Activated CD4-positive, alpha-beta T cell treated with anti-CD3 and anti-CD28 coated beads for 1 hour (primary cell): ENCODE results near the gene RBM15B.
A peak's percentile ranks its signal among the peaks of the same experiment; 100 is the strongest.
"Not testable (repeated sequence)": the region's sequence is repeated elsewhere in the genome, so short reads cannot be mapped to it uniquely, and the experiment has no call there.

Experiments
- DNase-seq: peaks from one replicate; pipeline ENCODE4 v3.0.0-alpha.2; 2020

The RBM15B gene

GRCh38 chr3:51378726-51379125 is 12.4 kb upstream of the RBM15B start:
- no peak for DNase-seq

GRCh38 chr3:51379301-51379700 is 11.8 kb upstream of the RBM15B start:
- DNase-seq = no peak

- no peak for DNase-seq
Measured at GRCh38 chr3:51379746-51380455, 11.2 kb upstream of the RBM15B start.

- no peak for DNase-seq
Measured at GRCh38 chr3:51380601-51381332, 10.3 kb upstream of the RBM15B start.

GRCh38 chr3:51381333-51381705 is 9.8 kb upstream of the RBM15B start:
- DNase-seq = no peak

- no peak for DNase-seq
Measured at GRCh38 chr3:51382076-51382745, 8.9 kb upstream of the RBM15B start.

- DNase-seq = no peak
Measured at GRCh38 chr3:51382947-51383578, 8.0 kb upstream of the RBM15B start.

GRCh38 chr3:51384055-51384725 is 6.9 kb upstream of the RBM15B start:
- DNase-seq = no peak

- DNase-seq = peak; percentile 96
Measured at GRCh38 chr3:51384726-51385473, 6.2 kb upstream of the RBM15B start, which contains the start of gene MANF. Gene MANF (plus strand): TSS chr3:51385291. CDS start chr3:51385343, 52 bp downstream.

- no peak for DNase-seq
Measured at GRCh38 chr3:51385621-51386091, 5.4 kb upstream of the RBM15B start.

- DNase-seq = no peak
Measured at GRCh38 chr3:51386159-51386851, 4.8 kb upstream of the RBM15B start.

GRCh38 chr3:51386852-51387229 is 4.2 kb upstream of the RBM15B start:
- no peak for DNase-seq

- DNase-seq = not testable (repeated sequence)
Measured at GRCh38 chr3:51387281-51387680, 3.8 kb upstream of the RBM15B start.

- no peak for DNase-seq
Measured at GRCh38 chr3:51388286-51389029, 2.6 kb upstream of the RBM15B start.

- no peak for DNase-seq
Measured at GRCh38 chr3:51389423-51390183, 1.5 kb upstream of the RBM15B start.

- no peak for DNase-seq
Measured at GRCh38 chr3:51390246-51391074, 625 bp upstream of the RBM15B start.

GRCh38 chr3:51391566-51392354 is 675 bp downstream of the RBM15B start:
- DNase-seq = peak; percentile 41
